HG03097 (cell line): ENCODE data around the gene ABAT.
"Not testable (repeated sequence)": the region's sequence is repeated elsewhere in the genome, so short reads cannot be mapped to it uniquely, and the experiment has no call there.

Experiments
- ATAC-seq: cut with Tn5 transposase; IDR thresholded peaks from one replicate; pipeline ENCODE4 v1.9.1; 2021; ENCODE audit not compliant: unreplicated experiment, low FRiP score

Gene ABAT

DNA sequence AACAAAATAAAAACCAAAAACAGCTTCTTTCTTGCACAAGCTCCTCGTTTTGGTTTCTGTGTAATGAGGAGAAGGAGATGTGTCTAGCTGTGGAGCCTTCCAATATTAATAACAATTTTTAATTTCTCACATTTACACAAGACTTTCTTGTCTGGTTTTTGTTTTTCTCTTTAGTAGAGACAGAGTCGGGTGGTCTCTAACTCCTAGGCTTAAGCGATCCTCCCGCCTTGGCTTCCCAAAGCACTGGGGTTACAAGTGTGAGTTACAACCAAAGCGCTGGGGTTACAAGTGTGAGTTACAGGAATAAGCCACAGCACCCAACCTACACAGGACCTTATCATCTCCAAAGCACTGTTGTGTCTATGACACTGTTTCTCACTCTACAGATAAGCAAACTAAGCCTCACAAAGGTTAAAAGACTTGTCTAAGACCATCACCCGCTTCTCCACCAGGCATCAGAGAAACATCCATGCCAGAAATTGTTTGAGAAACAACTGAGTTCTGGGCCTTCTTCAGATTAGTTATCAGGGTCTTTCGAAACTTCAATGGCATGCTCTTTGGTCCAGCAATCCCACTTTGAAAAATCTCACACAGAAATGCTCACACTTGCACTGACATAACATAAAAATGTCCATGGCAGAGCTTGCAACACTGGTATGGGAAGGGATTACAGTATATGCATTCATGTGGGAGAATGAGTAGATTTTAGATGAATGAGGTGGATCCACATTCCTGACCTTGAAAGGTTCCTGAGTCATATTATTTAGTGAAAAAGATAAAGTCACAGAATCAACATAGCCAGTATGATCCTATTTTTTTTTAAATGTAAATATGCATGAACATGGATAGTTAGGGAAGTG lies 3.9 kb downstream of the ABAT start:
- no peak for ATAC-seq

DNA sequence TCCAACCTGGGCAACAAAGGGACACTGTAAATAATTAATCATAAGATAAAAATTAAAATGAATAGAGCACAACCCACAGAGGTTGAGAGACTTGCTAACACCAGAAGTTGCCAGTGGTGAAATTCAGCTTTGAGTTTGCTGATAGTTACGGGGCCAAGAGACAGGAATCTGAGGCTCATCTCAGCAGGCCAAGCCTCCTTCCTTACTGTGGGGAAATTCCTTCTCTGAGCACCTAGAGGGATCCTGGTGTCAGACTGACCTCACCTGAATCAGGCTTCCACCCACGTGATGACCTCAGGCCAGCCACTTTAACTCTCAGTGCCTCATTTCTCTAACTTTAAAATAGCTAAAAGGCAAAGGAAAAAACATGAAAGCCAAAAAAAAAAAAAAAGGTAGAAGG lies 4.7 kb downstream of the ABAT start:
- no peak for ATAC-seq

GRCh38 chr16:8682551-8683259 lies 8.3 kb downstream of the ABAT start:
- no peak for ATAC-seq

DNA sequence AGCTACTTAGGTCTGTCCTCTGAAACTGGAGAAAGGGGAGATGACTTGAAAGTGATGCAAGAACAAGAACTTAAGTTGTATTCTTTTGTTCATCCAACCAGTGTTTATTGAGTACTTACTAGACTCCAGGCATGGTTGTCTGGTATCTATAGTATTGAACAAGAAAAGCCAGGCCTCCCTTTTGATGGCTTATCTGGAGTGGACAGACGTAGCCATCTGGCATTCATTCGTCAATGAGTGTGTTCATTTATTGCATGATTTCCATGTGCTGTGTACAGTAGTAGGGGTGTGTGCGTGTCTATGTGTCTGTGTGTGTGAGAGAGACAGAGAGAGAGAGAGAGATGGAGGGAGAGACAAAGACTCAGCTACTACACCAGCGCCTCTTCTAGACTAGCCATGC lies 9.2 kb downstream of the ABAT start:
- ATAC-seq = no peak

DNA sequence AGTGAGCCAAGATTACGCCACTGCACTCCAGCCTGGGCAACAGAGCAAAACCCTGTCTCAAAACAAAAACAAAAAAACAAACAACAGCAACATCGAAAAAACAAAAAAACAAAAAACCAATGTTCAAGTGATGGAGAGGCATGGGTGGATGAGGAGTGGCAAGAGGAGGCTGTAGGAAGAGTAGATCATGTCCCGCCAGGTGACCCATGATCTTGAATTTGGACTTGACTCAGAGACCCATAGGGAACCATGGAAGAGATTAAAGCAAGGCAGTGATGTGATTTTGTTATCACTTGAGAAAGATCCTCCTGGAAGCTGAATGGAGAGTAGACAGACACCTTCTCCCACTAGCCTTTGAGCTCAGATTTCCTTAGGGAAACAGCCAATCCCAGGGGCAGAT lies 11.2 kb downstream of the ABAT start:
- no peak for ATAC-seq

DNA sequence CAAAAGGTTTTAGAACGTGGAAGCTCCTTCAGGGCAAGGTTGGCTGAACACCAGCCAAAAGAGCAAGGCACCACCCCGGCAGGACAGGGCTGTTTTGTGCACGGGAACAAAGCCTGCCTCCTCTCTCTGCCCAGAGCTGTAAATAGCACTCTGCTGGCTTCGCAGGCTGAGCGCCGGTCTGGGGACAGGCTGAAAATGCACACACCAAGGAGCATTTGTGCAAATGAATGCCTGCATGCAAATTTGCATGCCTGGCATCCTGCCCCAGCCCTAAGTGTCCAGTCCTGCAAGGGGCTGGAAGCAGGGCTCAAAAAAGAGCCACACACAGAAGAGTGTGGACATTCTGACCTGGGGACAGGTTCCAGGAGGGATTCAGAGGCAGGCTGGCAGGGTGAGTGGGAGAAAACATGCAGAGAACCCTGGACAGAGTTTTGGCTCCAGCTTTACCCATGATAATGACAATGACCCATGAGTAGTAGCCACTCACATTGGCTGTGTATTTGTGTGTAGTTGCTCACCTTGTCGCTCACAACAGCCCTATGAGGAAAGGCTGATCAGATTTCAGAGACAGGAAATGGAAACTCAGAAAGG lies 11.7 kb downstream of the ABAT start:
- no peak for ATAC-seq

- no peak for ATAC-seq
Measured at GRCh38 chr16:8686879-8687278, 12.5 kb downstream of the ABAT start.

DNA sequence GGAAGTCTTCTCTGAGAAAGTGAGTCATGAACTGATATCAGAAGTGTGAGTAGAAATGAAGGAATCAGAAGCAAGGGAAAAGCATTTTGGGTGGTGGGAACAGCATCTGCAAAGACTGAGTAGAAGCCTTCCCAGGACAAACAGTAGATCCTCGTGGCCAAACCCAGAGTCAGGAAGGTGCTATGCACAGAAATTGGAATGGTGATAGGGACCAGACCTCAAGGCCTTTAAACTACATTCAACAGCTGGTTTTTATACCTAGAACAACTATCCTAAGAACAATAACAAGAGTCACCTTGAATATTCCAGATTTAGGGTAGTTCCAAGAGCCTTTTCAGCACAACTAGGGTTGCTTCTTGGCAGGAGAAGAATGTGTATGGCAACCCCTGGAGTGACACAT lies 15.3 kb downstream of the ABAT start:
- ATAC-seq = no peak

DNA sequence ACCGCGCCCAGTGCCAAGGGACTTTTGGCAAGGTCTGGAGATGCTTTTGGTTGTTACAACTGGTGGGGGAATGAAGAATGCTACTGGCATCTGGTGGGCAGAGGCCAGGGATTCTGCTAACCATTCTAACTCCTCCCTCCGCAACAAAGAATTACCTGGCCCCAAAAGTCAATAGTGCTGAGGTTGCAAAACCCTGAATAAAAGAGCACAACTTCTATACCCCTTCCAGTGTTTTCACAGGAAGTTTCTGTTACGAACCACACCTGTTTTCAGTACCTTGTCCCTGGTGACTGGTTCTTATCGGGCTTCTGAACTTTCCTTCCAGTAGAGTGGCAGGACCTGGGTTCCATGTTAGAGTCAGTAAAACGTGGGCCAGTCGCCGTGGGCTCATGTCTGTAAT lies 17.3 kb downstream of the ABAT start:
- ATAC-seq = no peak

DNA sequence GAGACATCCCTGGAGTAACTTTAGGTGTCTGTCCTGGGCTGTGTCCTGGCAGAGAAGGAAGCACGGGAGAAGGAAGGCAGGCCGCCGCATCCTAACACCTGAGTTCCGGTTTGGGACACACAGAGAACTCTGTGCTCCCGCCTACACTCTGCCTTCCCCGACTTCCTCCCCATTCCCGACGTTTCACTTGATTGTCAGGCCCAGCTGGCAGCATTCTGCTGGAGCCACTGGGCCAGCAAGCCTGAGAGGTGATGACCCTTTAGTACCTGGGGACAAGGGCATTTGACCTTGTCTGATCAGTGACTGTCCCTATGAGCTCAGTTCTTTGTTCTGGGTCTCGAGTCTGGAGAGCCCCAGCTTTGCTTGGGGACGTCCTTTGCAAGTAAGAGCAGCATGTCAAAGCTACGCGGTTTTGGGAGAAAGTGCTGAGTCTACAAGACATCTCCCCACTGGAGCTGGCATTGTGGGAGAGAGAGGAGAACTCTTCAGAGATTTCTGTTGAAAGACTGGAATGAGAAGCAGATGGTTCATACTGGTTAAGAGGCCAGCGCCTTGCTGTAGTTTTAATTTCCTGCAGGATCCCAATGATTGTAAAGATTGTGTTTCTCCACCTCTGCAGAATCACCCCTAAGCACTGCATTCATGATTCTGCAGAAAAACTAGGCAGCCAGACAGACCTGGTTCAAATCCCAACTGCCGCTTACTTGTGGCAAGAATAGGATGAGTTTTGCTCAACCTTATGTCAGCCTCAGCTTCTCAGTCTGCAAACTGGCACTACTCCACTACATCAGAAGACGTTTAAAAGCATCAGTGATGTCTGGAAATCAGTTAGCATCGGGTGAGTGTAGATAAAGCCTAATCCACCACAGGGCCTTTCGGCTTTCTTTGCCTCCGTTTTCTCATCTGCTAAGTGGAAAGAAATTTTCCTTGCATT lies 20.6 kb downstream of the ABAT start:
- no peak for ATAC-seq

- ATAC-seq = no peak
Measured at GRCh38 chr16:8696880-8697279, 22.5 kb downstream of the ABAT start.

DNA sequence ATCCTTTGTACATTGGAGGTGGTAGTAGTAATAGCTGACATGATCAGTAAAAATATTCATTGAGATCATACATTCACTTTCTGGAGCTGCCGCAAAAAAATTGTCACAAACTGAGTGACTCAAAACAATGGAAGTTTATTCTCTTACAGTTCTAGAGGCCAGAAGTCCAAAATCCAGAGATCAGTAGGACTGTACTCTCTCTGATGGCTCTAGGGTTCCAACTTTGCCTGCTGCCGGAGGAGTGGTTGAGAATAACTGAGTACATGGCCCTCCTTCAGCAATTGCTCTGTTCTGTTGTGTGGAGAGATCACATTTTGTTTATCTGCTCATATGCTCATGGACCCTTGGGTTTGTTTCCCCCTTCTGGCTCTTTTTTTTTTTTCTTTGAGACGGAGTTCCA lies 23.5 kb downstream of the ABAT start:
- ATAC-seq = no peak

GRCh38 chr16:8703693-8704092 lies 29.3 kb downstream of the ABAT start:
- ATAC-seq = no peak

GRCh38 chr16:8704098-8704497 lies 29.7 kb downstream of the ABAT start:
- no peak for ATAC-seq

DNA sequence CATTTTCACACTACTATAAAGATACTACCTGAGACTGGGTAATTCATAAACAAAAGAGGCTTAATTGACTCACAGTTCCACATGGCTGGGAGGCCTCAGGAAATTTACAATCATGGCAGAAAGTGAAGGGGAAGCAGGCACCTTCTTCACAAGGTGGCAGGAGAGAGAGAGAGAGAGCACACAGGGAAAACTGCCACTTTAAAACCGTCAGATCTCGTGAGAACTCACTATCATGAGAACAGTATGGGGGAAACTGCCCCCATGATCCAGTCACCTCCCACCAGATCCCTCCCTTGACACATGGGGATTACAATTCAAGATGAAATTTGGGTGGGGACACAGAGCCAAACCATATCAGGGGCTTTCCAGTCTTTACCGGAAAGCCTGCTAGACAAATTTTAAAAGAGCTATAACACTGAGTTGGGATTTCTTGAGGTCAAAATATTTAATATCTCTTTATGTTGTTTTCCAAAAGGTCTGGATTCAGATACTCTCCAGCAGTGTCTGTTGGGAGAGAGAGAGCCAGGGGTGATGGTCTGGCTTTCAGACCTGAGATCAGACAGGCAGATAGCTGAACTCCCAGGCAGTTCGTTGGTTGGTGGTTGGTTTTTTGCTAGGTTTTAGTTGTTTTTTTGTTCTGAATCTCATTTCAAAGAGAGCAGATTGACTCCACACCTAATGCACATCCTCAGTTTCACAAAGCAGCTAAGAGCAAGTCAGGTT lies 30.8 kb downstream of the ABAT start:
- ATAC-seq = not testable (repeated sequence)

DNA sequence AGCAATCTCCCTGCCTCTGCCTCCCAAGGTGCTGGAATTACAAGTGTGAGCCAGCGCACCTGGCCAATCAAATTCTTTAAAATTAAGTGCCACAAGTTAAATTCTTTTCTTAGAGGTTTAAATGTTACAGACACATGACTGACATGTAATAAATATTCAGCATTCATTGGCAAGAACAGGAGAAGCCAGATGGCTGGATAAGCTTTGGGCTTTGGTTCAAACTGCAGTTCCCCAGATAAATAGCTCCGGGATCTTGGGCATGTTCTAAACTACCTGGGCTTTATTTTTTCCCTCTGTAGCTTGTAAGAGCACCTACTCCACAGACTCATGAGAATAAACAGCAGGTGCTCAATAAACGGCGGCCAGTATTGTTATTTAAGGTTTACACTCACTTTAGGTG lies 34.1 kb downstream of the ABAT start:
- no peak for ATAC-seq

- ATAC-seq = no peak
Measured at GRCh38 chr16:8712589-8713361, 38.4 kb downstream of the ABAT start.

DNA sequence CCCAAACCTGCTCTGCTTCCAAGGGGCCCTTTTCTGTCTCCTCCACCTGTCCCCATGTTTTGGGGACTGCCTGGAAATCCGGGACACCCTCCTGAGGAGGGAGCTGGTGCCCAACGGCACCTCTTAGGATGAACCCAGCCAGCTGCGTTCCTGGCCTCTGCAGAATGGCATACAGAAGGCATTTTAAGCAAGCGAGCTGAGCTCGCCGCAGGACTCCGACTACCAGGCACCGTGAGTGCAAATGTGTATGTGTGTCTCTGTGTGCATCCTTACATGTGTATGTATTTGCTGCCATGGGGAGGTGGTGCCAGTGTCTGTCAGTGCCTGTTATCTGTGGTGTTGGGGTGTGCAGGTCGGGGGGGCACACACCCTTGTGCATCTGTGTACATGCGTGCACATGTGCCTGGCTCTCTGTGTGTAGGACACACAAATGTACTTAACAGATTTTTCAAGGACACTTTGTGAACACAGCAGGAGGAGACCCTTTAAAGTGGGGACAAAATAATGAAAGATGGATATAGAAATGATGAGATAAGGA lies 39.3 kb downstream of the ABAT start:
- ATAC-seq = no peak

DNA sequence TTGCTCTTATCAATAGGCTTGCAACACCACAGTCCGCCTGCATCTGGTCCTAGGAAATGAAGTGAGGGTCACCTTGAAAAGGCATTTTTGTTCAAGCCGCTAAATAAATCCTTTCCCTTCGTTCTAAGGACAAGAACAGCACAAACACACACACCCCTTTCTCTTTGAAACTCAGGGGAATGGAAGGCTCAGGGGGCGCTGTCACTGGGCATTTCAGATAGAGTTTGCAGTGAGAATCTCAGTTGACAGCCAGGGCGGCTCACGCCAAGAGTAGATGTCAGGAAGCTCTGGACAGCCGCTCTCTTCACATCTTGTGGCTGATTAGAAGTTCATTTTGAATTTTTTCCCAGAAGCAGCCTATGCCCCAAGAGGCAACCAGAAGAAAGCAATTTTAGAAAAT lies 39.8 kb downstream of the ABAT start:
- no peak for ATAC-seq
